ENCODE results near the gene GHITM.
"Not testable (repeated sequence)": the region's sequence is repeated elsewhere in the genome, so short reads cannot be mapped to it uniquely, and the experiment has no call there.

Gene GHITM, protein sequence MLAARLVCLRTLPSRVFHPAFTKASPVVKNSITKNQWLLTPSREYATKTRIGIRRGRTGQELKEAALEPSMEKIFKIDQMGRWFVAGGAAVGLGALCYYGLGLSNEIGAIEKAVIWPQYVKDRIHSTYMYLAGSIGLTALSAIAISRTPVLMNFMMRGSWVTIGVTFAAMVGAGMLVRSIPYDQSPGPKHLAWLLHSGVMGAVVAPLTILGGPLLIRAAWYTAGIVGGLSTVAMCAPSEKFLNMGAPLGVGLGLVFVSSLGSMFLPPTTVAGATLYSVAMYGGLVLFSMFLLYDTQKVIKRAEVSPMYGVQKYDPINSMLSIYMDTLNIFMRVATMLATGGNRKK

DNA sequence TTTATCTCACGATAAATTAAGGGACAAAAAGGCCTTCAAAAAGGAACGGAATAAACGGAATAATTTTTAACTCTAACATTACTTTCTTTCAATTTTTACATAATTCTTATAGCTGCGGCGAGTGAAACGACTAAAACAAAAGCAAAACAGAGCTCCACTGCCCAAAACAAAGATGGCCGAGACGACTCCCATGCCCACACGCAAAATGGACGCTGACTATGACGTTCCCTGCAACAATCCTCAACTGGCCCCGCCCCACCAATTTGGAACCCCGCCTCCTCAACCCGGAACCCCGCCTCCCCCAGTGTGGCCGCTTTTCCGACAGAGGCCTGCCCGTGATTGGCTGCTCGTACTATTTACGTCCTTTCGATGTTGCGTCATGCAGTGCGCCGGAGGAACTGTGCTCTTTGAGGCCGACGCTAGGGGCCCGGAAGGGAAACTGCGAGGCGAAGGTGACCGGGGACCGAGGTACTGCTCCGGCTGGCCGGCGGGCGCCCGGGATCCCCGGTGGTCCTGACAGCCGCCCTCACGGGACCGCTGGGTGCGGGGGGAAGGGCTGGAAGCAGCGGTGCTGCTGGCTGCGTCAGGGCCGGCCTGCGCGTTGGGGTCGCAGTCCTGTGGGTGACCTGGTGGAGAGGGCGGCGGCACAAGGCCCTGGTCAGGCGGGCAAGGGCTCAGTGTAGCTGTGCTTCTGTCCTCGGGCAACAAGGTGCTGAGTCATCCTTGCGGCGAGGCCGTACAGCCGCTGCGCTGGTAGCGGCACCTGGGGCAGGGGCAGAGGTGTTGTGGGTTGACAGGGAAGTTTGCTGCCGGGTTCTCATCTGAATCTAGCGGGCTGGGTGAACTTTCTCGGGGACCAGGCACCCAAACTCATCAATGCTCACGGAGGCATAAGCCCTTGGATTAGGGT, at the start of gene GHITM:
Gene GHITM, plus strand, starts transcription at position 384 of the 910 bp plus-strand sequence. CDS start 1,992 bp downstream, outside the sequence.
- peak within 1 kb of the TSS; percentile 69 for H3K4me3 ChIP-seq (ENCODE audit: low read depth, low read length)
- TF ChIP-seq, protein P1, sequence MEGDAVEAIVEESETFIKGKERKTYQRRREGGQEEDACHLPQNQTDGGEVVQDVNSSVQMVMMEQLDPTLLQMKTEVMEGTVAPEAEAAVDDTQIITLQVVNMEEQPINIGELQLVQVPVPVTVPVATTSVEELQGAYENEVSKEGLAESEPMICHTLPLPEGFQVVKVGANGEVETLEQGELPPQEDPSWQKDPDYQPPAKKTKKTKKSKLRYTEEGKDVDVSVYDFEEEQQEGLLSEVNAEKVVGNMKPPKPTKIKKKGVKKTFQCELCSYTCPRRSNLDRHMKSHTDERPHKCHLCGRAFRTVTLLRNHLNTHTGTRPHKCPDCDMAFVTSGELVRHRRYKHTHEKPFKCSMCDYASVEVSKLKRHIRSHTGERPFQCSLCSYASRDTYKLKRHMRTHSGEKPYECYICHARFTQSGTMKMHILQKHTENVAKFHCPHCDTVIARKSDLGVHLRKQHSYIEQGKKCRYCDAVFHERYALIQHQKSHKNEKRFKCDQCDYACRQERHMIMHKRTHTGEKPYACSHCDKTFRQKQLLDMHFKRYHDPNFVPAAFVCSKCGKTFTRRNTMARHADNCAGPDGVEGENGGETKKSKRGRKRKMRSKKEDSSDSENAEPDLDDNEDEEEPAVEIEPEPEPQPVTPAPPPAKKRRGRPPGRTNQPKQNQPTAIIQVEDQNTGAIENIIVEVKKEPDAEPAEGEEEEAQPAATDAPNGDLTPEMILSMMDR (IDR thresholded peaks at IDR 0.05; ENCODE audit: low read depth, low read length), result peak; percentile 39
- in situ Hi-C loops (cut with HindIII; ENCODE audit: low sequenced_read_pairs), result no loop called here
- peak; percentile 99 for DNase-seq (ENCODE audit: low read depth, low spot score)

DNA sequence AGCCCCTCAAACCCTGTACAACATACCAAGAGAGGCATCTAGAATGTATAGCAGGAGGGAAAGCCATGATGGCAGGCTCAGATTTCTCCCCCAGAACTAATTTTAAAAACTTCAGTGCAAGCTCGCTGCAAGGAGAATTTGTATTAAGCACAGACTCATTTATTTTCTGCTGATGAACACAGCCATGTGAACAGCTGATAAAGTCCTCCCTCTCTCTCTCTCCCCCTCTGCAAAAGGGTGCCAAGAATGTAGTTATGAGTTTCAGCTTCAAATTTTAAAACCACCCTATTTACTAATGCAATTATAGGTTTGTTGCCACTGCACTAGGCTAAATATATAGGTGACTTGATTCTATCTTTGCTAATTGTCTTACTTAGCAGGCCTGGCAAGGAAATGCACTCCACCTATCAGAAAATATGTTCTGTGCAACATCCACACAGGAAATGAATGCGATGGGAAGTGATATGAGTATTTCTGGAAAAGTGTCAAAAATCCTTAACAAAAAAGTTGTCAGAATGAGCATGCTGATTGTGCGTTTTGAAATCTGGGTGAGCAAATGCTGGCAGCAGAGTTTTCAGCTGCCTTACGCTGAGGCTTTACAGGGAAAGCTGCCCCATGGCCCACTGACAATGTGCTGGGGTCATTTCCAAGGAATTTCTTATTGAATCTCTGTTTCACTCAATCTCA, 43.4 kb upstream of the GHITM start:
- H3K4me3 ChIP-seq (ENCODE audit: low read depth, low read length), result no peak overlapping the region
- in situ Hi-C loops (cut with HindIII; ENCODE audit: low sequenced_read_pairs), result no loop called here
- TF ChIP-seq, protein P1 (IDR thresholded peaks at IDR 0.05; ENCODE audit: low read depth, low read length), result no peak
- DNase-seq (ENCODE audit: low read depth, low spot score), result no peak

DNA sequence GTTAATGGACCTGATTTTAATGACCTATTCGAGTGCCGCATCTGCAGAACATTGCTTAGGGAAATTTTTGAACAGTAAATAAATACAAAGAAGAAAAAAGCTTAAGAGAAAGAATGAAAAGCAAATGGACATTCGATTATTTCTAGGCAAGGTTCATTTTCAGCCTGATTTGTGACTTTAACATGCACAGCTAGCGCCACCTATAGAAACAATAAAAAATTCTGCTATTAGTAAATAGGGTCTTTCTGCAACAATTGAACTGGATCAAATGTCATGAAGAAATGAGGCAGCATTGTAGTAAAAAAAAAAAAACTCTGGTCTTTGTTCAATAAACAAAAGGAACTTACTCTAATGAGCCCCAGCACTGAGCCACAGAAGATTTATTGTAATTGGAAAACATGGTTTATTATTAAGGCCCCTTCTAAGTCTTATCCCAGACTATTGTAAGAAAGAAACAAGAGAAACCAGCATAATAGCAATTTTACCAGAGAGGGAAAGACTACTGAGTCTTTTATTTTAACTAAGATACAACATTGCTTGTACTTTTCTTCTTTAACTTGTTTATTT, 41.4 kb upstream of the GHITM start:
- in situ Hi-C loops (cut with HindIII; ENCODE audit: low sequenced_read_pairs), result no loop called here
- TF ChIP-seq, protein P1 (IDR thresholded peaks at IDR 0.05; ENCODE audit: low read depth, low read length), result peak; percentile 57
- peak; percentile 22 for DNase-seq (ENCODE audit: low read depth, low spot score)
- H3K4me3 ChIP-seq (ENCODE audit: low read depth, low read length), result no peak overlapping the region

DNA sequence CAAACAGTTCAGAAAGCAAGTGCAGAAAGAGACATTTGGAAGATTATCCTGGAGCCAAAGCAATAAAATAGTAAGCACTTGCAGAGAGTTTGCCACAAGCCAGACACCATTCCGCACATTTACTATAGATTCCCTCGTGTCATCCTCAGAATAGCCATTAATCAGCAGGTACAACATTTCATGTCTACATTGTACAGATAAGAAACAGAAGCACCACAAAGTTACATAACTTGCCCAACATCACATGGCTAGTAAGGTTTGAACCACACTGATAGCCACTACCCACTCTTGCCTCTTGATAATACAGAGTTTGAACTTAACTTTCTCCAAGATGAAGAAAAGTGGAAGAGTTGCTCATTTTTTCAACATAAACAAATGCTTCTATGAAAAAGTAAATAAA, 40.6 kb upstream of the GHITM start:
- TF ChIP-seq, protein P1 (IDR thresholded peaks at IDR 0.05; ENCODE audit: low read depth, low read length), result no peak
- DNase-seq (ENCODE audit: low read depth, low spot score), result no peak
- no peak overlapping the region for H3K4me3 ChIP-seq (ENCODE audit: low read depth, low read length)
- in situ Hi-C loops (cut with HindIII; ENCODE audit: low sequenced_read_pairs), result no loop called here

DNA sequence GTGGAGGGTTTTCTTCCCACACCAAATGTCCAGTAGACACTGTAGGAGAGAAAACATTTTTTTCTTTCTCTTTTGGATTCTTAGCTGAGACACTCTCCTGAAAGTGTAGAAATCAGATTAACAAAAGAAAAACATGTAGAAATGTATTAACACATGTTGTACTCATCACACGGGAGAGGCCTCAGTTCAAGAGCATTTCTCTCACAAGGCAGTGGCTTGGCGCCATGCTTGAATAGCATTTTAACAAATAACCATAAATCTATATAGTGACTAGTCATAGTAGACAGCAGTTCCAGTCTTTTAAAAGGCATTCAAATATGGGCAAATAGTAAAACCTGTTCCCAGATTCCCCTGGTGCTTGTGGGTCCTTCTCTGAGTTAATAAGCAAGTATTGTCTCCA, 38.3 kb upstream of the GHITM start:
- TF ChIP-seq, protein P1 (IDR thresholded peaks at IDR 0.05; ENCODE audit: low read depth, low read length), result no peak
- DNase-seq (ENCODE audit: low read depth, low spot score), result no peak
- in situ Hi-C loops (cut with HindIII; ENCODE audit: low sequenced_read_pairs), result no loop called here
- no peak overlapping the region for H3K4me3 ChIP-seq (ENCODE audit: low read depth, low read length)

DNA sequence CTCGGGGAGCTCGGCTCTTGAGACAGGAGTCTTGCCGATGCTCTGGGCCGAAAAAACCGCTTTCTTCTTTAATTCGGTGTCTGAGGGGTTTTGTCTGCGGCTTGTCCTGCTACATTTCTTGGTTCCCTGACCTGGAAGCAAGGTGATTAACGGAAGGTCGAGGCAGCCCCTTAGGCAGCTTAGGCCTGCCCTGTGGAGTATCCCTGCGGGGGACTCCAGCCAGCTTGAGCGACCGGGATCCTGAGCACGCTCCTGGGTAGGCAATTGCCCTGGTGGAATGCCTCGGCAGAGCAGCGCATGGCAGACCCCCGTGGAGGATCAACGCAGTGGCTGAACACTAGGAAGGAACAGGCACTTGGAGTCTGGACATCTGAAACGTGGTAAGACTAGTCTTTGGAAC, 30.5 kb upstream of the GHITM start:
- no peak overlapping the region for H3K4me3 ChIP-seq (ENCODE audit: low read depth, low read length)
- TF ChIP-seq, protein P1 (IDR thresholded peaks at IDR 0.05; ENCODE audit: low read depth, low read length), result no peak
- DNase-seq (ENCODE audit: low read depth, low spot score), result no peak
- in situ Hi-C loops (cut with HindIII; ENCODE audit: low sequenced_read_pairs), result no loop called here

DNA sequence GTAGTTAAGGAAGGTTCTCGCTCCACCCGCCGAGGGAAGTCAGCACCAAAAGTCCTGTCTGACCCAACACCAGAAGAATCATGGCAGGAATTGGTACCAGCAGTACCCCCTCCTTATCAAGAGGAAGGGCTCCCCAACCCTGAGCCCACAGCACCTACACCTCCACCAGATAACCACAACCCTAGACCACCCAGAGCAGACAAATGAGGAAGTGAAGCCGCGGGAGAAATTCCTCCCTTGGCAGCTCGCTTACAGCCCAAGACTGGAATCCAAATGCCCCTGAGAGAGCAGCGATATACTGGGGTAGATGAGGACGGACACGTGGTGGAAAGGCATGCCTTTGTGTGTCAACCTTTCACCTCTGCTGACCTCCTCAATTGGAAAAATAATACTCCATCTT, 29.5 kb upstream of the GHITM start:
- in situ Hi-C loops (cut with HindIII; ENCODE audit: low sequenced_read_pairs); H3K4me3 ChIP-seq (ENCODE audit: low read depth, low read length); DNase-seq (ENCODE audit: low read depth, low spot score): not testable (repeated sequence)

DNA sequence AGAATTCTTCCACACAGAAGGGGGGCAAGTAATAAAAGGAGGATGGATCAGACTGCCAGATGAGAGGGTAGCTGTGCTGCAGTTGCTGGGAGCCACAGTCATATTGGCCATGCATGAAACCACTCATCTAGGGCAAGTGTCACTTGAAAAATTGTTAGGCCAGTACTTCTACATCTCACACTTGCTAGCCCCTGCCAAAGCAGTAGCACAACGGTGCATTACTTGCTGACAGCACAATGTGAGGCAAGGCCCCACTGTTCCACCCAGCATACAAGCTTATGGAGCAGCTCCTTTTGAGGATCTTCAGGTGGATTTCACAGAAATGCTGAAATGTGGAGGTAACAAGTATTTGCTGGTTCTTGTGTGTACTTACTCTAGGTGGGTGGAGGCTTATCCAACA, 25.8 kb upstream of the GHITM start:
- H3K4me3 ChIP-seq (ENCODE audit: low read depth, low read length); DNase-seq (ENCODE audit: low read depth, low spot score); in situ Hi-C loops (cut with HindIII; ENCODE audit: low sequenced_read_pairs): not testable (repeated sequence)

All from astrocyte of the spinal cord (primary cell).